SK-N-SH (cell line): ENCODE data around the gene SUMF1. TPM values are rescaled to one million over a fixed set of nuclear protein-coding genes. Genes with fewer than 3 reads are reported as not detected.

Experiments
- CTCF ChIA-PET: fragments of 300-600, 350-600 bp; formaldehyde crosslinking; extraction: SDS; loops from one replicate; lab custom pipeline; 2021; lab: Yijun Ruan, JAX
- POLR2A ChIA-PET: fragments of 350-600 bp; sonication (Branson Sonifier 250); formaldehyde crosslinking; extraction: SDS; loops from one replicate; lab custom pipeline; 2020; ENCODE audit warnings: antibody characterized with exemption, inconsistent platforms; lab: Yijun Ruan, JAX
- DNase-seq: peaks from one replicate; pipeline ENCODE4 v3.0.0; 2012
- H2AFZ ChIP-seq: fragments of 200-600 bp; sonication (generic); 2 replicates; pipeline ENCODE4 v1.8.1; 2016; ENCODE audit warnings: antibody characterized with exemption, mild to moderate bottlenecking, low read depth
- H3F3A ChIP-seq: fragments of 200-600 bp; sonication (generic); replicated peaks from 2 replicates; pipeline ENCODE3; 2016; ENCODE audit warnings: antibody characterized with exemption, mild to moderate bottlenecking; ENCODE audit not compliant: insufficient read depth
- H3K27ac ChIP-seq, 2 experiments: fragments of 200-500 bp in 1 of 2; fragments of 200-600 bp in 1 of 2; sonication (Bioruptor generic) in 1 of 2; sonication (generic), shearing (Covaris generic) in 1 of 2; 2 replicates each; pipeline versions ENCODE4 v1.5.1 to v1.6.1; 2014 to 2016; ENCODE audit warnings: low read depth in 2 of 2, inconsistent platforms in 1 of 2, low read length in 1 of 2, mild to moderate bottlenecking in 1 of 2, mixed read lengths in 1 of 2
- H3K27me3 ChIP-seq: fragments of 200-600 bp; sonication (generic), shearing (Covaris generic); 2 replicates; pipeline ENCODE4 v1.6.1; 2016; ENCODE audit warnings: mixed run types; ENCODE audit not compliant: insufficient read depth
- H3K36me3 ChIP-seq, 2 experiments: fragments of 200-500 bp in 1 of 2; fragments of 200-600 bp in 1 of 2; sonication (Bioruptor generic) in 1 of 2; sonication (generic) in 1 of 2; replicated peaks in 1 of 2; 2 replicates each; pipeline versions ENCODE3 to v1.5.1; 2014 to 2016; ENCODE audit warnings: low read length in 1 of 2, mild to moderate bottlenecking in 1 of 2; ENCODE audit not compliant: insufficient read depth in 2 of 2, control insufficient read depth in 1 of 2
- H3K4me1 ChIP-seq, 2 experiments: fragments of 200-500 bp in 1 of 2; fragments of 200-600 bp in 1 of 2; sonication (Bioruptor generic) in 1 of 2; sonication (generic), shearing (Covaris generic) in 1 of 2; 2 replicates each; pipeline versions ENCODE4 v1.5.1 to v1.6.1; 2014 to 2016; ENCODE audit warnings: low read depth in 1 of 2, low read length in 1 of 2, mixed run types in 1 of 2; ENCODE audit not compliant: insufficient read depth in 2 of 2, control insufficient read depth in 1 of 2
- H3K4me2 ChIP-seq: fragments of 200-600 bp; sonication (generic), shearing (Covaris generic); 2 replicates; pipeline ENCODE4 v1.6.1; 2017; ENCODE audit warnings: mixed run types
- H3K4me3 ChIP-seq, 2 experiments: fragments of 200-500 bp in 1 of 2; fragments of 200-600 bp in 1 of 2; sonication (Bioruptor generic) in 1 of 2; sonication (generic), shearing (Covaris generic) in 1 of 2; 2 replicates each; pipeline versions ENCODE4 v1.5.1 to v1.8.1; 2014 to 2016; ENCODE audit warnings: low read depth in 2 of 2, inconsistent platforms in 1 of 2, low read length in 1 of 2, mild to moderate bottlenecking in 1 of 2, mixed read lengths in 1 of 2, moderate library complexity in 1 of 2
- H3K79me2 ChIP-seq: fragments of 200-600 bp; sonication (generic); 2 replicates; pipeline ENCODE4 v1.8.1; 2017; ENCODE audit warnings: mild to moderate bottlenecking; ENCODE audit not compliant: insufficient read depth
- H3K9ac ChIP-seq: fragments of 200-600 bp; sonication (generic); 2 replicates; pipeline ENCODE4 v1.6.1; 2017; ENCODE audit warnings: mixed run types
- H3K9me2 ChIP-seq: fragments of 200-600 bp; sonication (generic); 2 replicates; pipeline ENCODE4 v1.6.1; 2017; ENCODE audit warnings: mixed run types
- H3K9me3 ChIP-seq: fragments of 200-600 bp; sonication (generic); 2 replicates; pipeline ENCODE4 v1.6.1; 2017; ENCODE audit warnings: mixed run types, mild to moderate bottlenecking, moderate library complexity
- H4K20me1 ChIP-seq: fragments of 200-600 bp; sonication (generic); 2 replicates; pipeline ENCODE4 v1.6.1; 2017; ENCODE audit warnings: mild to moderate bottlenecking, mixed run types; ENCODE audit not compliant: insufficient read depth
- CHD2 ChIP-seq: fragments of 150-350 bp; IDR thresholded peaks from 2 replicates; pipeline ENCODE4 v1.6.1; 2018; ENCODE audit warnings: low read length; ENCODE audit not compliant: partially characterized antibody
- ELF1 ChIP-seq: IDR thresholded peaks from 2 replicates; pipeline ENCODE4 v1.4.0; 2012
- EP300 ChIP-seq, 2 experiments: IDR thresholded peaks; 2 replicates each; pipeline versions ENCODE4 v1.4.0 to v1.6.1; 2012; ENCODE audit warnings: borderline replicate concordance in 1 of 2, low read depth in 1 of 2, low read length in 1 of 2
- FOXJ3 ChIP-seq: sonication (generic); formaldehyde crosslinking; IDR thresholded peaks from 2 replicates; pipeline ENCODE4 v1.5.1; 2020; ENCODE audit warnings: mild to moderate bottlenecking, missing genetic modification reagents
- FOXM1 ChIP-seq: IDR thresholded peaks from 2 replicates; pipeline ENCODE4 v1.4.0; 2012; ENCODE audit warnings: low read depth, mild to moderate bottlenecking
- NRF1 ChIP-seq: IDR thresholded peaks from 2 replicates; pipeline ENCODE4 v1.6.1; 2012; ENCODE audit warnings: low read depth, mild to moderate bottlenecking, low read length
- RAD21 ChIP-seq: IDR thresholded peaks from 2 replicates; pipeline ENCODE4 v1.6.1; 2012; ENCODE audit warnings: mild to moderate bottlenecking, low read length
- RCOR1 ChIP-seq: fragments of 150-350 bp; IDR thresholded peaks from 2 replicates; pipeline ENCODE4 v1.6.1; 2017; ENCODE audit warnings: antibody characterized with exemption, low read length
- RXRA ChIP-seq: IDR thresholded peaks from 2 replicates; pipeline ENCODE4 v1.4.0; 2012; ENCODE audit warnings: low read depth, mild to moderate bottlenecking, borderline replicate concordance
- TEAD4 ChIP-seq: IDR thresholded peaks from 2 replicates; pipeline ENCODE4 v1.4.0; 2012; ENCODE audit warnings: mild to moderate bottlenecking, borderline replicate concordance; ENCODE audit not compliant: insufficient read depth
- YY1 ChIP-seq: IDR thresholded peaks from 2 replicates; pipeline ENCODE4 v1.4.0; 2012; ENCODE audit warnings: low read depth, mild to moderate bottlenecking
- WGBS: methylation state at CpG from one replicate; pipeline ENCODE4 v1.1.6; 2017; ENCODE audit warnings: low lambda C conversion rate; 5-methylcytosine and 5-hydroxymethylcytosine counted together
- polyA plus RNA-seq, 3 experiments: library from polyadenylated mRNA; depleted of rRNA; stranded (reverse); fragments of >200 nt; gene quantifications; 2 replicates each; pipeline ENCODE4 v1.2.3, GENCODE V29; 2012
- TF ChIP-seq, protein P1 (sequence below): IDR thresholded peaks from 2 replicates; pipeline ENCODE4 v1.4.0; 2012; ENCODE audit warnings: low read depth, borderline replicate concordance

The SUMF1 gene
- polyA plus RNA-seq, 1 of the 3 experiments (the other 2 are of a cell fraction), result 56.9 TPM

DNA sequence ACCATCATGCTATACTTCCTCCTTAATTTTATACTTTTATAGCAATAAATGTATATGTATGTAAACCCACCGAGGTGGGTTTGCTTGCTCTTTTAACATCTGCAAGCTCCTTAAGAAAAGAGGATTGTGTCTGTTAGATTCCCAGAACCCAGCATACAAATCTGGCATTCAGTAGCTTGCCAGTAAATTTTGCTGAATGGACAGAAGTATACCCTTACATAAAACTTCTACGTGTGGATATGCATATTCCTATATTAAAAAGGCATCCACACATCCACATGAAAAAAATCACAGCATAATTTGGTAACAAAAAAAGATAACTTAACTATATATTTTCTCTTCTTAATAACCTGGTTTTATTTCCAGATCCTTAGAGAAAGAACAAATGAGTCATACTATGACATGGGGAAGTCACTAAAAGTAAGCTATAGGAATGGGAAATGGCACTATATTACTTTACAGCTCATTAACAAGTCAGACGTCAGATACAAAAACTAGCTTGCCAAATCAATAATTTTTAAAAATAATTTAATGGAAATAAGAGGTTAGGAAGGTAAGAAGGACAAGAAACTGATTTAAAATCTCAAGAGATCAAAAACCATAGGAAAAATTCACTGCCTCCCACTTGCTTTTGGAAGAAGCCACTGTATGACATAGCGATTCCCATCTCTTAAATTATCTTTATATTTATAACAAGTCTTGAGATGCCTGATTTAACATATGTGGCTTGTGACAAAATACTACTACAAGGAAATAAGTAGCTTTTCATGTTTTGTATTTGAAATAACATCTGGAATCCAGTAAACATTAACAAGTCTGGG, 68.7 kb downstream of the SUMF1 start:
- Histone ChIP-seq H3K4me3 (no peak overlapping the region), H3F3A (no peaks in the 10 kb centered on the region), H3K27me3 (no peaks in the 10 kb centered on the region), H3K4me1 (peaks cover 2 to 5% of the 10 kb centered on the region in 2 experiments; a peak in 2 of 4 replicates), H3K9me2 (no peaks in the 10 kb centered on the region), H3K4me2 (no peak overlapping the region), H3K27ac (no peak overlapping the region), H4K20me1 (no peaks in the 10 kb centered on the region), H2AFZ (no peak overlapping the region), H3K36me3 (no peaks in the 10 kb centered on the region), H3K79me2 (no peaks in the 10 kb centered on the region), H3K9ac (no peak overlapping the region), H3K9me3 (no peaks in the 10 kb centered on the region)
- 93% methylated on average over 4 of the region's 4 CpGs for WGBS
- TF ChIP-seq FOXJ3 (CRISPR knock-in tag) (no peak), FOXM1 (no peak), CHD2 (no peak), NRF1 (no peak), RXRA (no peak), EP300 (IDR thresholded peaks at IDR 0.05; ENCODE audit: borderline replicate concordance in 1 of 2, low read depth in 1 of 2, low read length in 1 of 2) (no peak), RCOR1 (no peak), YY1 (no peak), TEAD4 (no peak), RAD21 (no peak)
- TF ChIP-seq, protein P1, sequence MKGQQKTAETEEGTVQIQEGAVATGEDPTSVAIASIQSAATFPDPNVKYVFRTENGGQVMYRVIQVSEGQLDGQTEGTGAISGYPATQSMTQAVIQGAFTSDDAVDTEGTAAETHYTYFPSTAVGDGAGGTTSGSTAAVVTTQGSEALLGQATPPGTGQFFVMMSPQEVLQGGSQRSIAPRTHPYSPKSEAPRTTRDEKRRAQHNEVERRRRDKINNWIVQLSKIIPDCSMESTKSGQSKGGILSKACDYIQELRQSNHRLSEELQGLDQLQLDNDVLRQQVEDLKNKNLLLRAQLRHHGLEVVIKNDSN, result no peak
- ChIA-PET POLR2A (no interaction called here), CTCF (interaction anchor here (0.8 to 2.3 kb wide), 5 partner anchors 14 to 235 kb away, joined by 3 to 9 read pairs (median 3); no protein-coding TSS in a partner anchor)
- no peak for DNase-seq

DNA sequence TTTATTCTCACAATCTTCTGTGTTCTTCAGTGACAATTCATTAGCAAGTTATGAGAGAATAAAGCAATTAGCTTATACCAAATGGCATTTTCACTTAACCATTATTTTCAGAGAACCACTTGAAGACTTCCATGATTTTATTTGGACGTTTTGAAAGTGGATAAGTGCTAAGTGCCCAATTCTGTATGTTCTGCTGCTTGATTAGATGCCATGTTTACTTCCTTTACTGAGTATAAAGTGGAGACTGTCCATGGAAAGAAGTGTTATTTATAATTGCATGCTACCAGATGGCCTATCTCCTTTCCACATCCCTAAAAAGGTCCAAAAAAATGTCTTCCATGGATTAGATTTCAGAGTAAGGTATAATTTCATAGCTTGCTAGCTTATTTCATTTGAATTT, 69.6 kb downstream of the SUMF1 start:
- ChIA-PET CTCF (interaction anchor here (0.6 to 2.3 kb wide), 5 partner anchors 15 to 236 kb away, joined by 3 to 9 read pairs (median 3); no protein-coding TSS in a partner anchor), POLR2A (no interaction called here)
- Histone ChIP-seq H2AFZ (no peak overlapping the region), H3K9ac (no peak overlapping the region), H3K9me3 (no peaks in the 10 kb centered on the region), H3K27ac (no peak overlapping the region), H3K79me2 (no peaks in the 10 kb centered on the region), H4K20me1 (no peaks in the 10 kb centered on the region), H3K4me3 (no peak overlapping the region), H3F3A (no peaks in the 10 kb centered on the region), H3K9me2 (no peaks in the 10 kb centered on the region), H3K36me3 (no peaks in the 10 kb centered on the region), H3K4me2 (no peak overlapping the region), H3K27me3 (no peaks in the 10 kb centered on the region), H3K4me1 (peaks cover 2 to 5% of the 10 kb centered on the region in 2 experiments; a peak in 2 of 4 replicates)
- TF ChIP-seq CHD2, result no peak
- TF ChIP-seq ELF1, result no peak
- 69% methylated on average over 1 of the region's 1 CpG for WGBS
- no peak for DNase-seq
